Measurements from ENCODE around the gene KLHL40.

KLHL40 gene, protein sequence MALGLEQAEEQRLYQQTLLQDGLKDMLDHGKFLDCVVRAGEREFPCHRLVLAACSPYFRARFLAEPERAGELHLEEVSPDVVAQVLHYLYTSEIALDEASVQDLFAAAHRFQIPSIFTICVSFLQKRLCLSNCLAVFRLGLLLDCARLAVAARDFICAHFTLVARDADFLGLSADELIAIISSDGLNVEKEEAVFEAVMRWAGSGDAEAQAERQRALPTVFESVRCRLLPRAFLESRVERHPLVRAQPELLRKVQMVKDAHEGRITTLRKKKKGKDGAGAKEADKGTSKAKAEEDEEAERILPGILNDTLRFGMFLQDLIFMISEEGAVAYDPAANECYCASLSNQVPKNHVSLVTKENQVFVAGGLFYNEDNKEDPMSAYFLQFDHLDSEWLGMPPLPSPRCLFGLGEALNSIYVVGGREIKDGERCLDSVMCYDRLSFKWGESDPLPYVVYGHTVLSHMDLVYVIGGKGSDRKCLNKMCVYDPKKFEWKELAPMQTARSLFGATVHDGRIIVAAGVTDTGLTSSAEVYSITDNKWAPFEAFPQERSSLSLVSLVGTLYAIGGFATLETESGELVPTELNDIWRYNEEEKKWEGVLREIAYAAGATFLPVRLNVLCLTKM

DNA sequence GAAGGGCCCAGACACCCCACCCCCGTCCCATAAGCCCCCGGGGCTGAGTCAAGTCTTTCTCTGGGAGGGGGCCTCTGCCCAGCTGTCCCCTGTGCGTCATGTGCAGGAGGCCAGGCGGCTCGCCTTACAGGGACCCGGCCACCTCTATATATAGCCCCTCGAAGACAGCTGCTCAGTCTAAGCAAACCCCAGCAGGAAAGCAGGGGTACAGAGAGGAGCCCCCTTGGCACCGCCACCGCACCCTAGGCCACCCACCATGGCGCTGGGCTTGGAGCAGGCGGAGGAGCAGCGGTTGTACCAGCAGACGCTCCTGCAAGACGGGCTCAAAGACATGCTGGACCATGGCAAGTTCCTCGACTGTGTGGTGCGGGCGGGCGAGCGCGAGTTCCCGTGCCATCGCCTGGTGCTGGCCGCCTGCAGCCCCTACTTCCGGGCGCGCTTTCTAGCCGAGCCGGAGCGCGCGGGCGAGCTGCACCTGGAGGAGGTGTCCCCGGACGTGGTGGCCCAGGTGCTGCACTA is at the start of gene KLHL40:
Gene KLHL40, plus strand, starts transcription at position 175 of the 519 bp plus-strand sequence. Its CDS starts 82 bp downstream, at position 257.
- in situ Hi-C loops (cut with MboI; ENCODE audit: low sequenced_read_pairs) = no loop called here

DNA sequence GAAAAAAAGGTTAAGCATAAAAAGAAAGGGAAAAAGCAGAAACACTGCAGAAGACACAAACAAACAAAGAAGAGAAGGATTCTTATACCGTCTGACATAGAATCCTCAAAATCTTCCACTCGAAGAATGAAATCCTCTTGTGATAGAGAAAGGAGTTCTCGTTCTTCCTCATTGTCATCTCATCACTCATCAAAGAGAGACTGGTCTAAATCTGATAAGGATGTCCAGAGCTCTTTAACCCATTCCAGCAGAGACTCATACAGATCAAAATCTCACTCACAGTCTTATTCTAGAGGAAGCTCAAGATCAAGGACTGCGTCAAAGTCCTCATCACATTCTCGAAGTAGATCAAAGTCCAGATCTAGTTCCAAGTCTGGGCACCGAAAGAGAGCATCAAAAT is 48.3 kb upstream of the KLHL40 start:
- in situ Hi-C loops (cut with MboI; ENCODE audit: low sequenced_read_pairs) = no loop called here

DNA sequence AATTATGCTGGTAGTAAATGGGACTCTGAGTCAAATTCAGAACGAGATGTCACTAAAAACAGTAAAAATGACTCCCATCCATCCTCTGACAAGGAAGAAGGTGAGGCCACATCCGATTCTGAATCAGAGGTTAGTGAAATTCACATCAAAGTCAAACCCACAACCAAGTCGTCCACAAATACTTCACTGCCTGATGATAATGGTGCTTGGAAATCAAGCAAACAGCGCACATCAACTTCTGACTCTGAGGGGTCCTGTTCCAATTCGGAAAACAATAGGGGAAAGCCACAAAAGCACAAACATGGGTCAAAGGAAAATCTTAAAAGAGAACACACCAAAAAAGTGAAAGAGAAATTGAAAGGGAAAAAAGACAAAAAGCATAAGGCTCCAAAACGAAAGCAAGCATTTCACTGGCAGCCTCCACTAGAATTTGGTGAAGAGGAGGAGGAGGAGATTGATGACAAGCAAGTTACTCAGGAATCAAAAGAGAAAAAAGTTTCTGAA is 46.9 kb upstream of the KLHL40 start:
- in situ Hi-C loops (cut with MboI; ENCODE audit: low sequenced_read_pairs) = no loop called here

DNA sequence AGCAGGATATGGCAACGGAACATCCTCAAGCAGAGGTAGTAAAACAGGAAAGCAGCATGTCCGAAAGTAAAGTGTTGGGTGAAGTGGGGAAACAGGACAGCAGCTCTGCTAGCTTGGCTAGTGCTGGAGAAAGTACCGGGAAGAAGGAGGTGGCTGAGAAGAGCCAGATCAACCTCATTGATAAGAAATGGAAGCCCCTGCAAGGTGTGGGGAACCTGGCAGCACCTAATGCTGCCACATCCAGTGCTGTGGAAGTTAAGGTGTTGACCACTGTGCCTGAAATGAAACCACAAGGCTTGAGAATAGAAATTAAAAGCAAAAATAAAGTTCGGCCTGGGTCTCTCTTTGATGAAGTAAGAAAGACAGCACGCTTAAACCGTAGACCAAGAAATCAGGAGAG is 46.1 kb upstream of the KLHL40 start:
- in situ Hi-C loops (cut with MboI; ENCODE audit: low sequenced_read_pairs) = no loop called here

GRCh38 chr3:42640129-42640528 is 45.2 kb upstream of the KLHL40 start:
- in situ Hi-C loops (cut with MboI; ENCODE audit: low sequenced_read_pairs) = no loop called here

GRCh38 chr3:42640771-42641370 is 44.5 kb upstream of the KLHL40 start:
- in situ Hi-C loops (cut with MboI; ENCODE audit: low sequenced_read_pairs) = no loop called here

GRCh38 chr3:42647821-42648459 is 37.4 kb upstream of the KLHL40 start:
- in situ Hi-C loops (cut with MboI; ENCODE audit: low sequenced_read_pairs) = no loop called here

GRCh38 chr3:42649006-42649405 is 36.3 kb upstream of the KLHL40 start:
- in situ Hi-C loops (cut with MboI; ENCODE audit: low sequenced_read_pairs) = no loop called here

- in situ Hi-C loops (cut with MboI; ENCODE audit: low sequenced_read_pairs) = no loop called here
Observed at GRCh38 chr3:42649783-42650182, 35.6 kb upstream of the KLHL40 start.

- in situ Hi-C loops (cut with MboI; ENCODE audit: low sequenced_read_pairs) = no loop called here
Observed at GRCh38 chr3:42651248-42652091, 33.9 kb upstream of the KLHL40 start.

DNA sequence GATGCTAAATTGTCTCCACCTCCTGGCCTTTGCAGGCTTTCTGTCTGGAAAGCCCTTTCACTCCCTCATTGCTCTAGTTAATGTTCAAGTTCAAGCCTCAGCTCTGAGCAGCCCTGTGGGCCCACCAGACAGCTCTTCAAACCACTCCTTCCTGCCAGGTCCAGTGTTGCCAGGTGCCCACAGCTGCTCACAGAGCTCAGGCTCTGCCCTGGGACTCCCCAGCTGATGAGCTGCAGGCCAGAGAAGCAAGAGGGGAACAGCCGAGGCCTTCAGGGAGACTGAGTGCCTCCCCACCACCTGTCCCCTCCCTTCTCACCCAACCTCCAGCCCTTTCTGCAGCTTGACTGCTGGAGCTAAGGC is 33.1 kb upstream of the KLHL40 start:
- in situ Hi-C loops (cut with MboI; ENCODE audit: low sequenced_read_pairs) = no loop called here

GRCh38 chr3:42652611-42653302 is 32.6 kb upstream of the KLHL40 start:
- in situ Hi-C loops (cut with MboI; ENCODE audit: low sequenced_read_pairs) = no loop called here

- in situ Hi-C loops (cut with MboI; ENCODE audit: low sequenced_read_pairs) = no loop called here
Observed at GRCh38 chr3:42653303-42653559, 32.1 kb upstream of the KLHL40 start.

DNA sequence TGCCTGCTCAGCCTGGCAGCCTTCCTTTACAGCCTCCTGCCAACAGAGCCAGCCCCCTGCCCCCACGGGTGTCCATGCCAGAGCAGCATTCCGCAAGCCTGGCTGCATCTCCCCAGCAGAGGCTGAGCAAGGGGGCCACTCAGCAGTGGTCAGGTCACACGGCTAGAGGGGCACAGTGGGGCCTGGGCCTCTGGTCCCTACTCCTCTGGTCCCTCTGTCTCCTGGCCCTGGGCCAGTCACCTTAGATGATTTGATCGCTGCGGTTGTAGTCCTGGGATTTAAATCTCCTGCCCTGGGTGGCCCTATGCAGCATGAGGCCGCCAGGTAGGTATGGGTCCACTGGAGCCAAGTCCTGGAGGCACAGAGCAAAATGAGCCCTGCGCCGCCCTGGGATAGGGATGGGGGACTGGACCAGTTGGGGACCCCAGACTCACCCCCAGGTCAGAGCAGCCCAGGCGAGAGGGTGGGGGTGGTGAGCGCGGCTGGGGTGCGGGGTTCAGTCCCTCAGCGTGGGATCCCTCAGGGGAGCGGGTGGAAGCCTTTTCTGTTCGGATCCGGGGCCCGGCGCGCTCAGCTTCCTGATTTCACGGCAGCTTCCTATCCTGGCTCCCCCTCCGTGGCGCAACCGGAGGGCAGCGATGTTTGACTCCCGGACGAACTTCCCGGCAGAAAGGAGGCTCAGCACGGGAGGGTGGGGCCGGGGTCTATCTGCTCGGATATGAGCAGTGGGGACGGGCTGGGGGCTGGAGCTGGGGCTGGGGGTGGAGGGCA is 31.6 kb upstream of the KLHL40 start, which contains the start of gene ZBTB47:
Gene ZBTB47, plus strand, starts transcription at position 138 of the 771 bp plus-strand sequence. CDS start 4,659 bp downstream, outside the sequence.
- in situ Hi-C loops (cut with MboI; ENCODE audit: low sequenced_read_pairs) = no loop called here

GRCh38 chr3:42654331-42655201 is 30.8 kb upstream of the KLHL40 start:
- in situ Hi-C loops (cut with MboI; ENCODE audit: low sequenced_read_pairs) = no loop called here

DNA sequence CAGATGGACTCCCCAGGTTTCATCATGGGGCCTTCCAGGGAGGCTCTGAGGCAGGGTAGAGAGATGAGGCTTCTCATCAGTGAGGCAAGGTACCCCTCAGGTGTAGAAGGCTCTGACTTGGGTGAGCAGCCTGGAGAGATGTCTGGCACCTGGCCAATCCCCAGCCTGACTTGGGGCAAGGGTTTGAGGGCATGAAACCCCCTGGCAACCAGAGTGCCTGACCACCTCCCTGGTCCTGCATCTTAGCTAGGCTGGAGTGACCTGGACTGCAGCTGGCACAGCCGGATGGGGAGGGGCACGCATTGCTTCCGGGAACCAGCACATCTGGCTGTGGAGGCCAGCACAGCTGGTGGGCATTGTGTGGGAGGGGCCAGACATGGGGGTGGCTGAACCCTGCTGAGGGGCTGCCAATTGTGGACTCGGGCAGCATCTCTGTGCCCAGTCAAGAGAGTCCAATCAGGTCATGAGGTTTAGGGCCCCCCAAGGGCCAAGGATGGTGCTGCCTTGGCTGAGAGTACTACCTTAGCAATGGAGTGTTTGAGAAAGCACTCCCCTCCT is 29.9 kb upstream of the KLHL40 start:
- in situ Hi-C loops (cut with MboI; ENCODE audit: low sequenced_read_pairs) = no loop called here

- in situ Hi-C loops (cut with MboI; ENCODE audit: low sequenced_read_pairs) = no loop called here
Observed at GRCh38 chr3:42655980-42656679, 29.2 kb upstream of the KLHL40 start.

All from hTERT RPE-1 (cell line).